ENCODE measurements around the gene CCDC183.

CCDC183 gene

DNA sequence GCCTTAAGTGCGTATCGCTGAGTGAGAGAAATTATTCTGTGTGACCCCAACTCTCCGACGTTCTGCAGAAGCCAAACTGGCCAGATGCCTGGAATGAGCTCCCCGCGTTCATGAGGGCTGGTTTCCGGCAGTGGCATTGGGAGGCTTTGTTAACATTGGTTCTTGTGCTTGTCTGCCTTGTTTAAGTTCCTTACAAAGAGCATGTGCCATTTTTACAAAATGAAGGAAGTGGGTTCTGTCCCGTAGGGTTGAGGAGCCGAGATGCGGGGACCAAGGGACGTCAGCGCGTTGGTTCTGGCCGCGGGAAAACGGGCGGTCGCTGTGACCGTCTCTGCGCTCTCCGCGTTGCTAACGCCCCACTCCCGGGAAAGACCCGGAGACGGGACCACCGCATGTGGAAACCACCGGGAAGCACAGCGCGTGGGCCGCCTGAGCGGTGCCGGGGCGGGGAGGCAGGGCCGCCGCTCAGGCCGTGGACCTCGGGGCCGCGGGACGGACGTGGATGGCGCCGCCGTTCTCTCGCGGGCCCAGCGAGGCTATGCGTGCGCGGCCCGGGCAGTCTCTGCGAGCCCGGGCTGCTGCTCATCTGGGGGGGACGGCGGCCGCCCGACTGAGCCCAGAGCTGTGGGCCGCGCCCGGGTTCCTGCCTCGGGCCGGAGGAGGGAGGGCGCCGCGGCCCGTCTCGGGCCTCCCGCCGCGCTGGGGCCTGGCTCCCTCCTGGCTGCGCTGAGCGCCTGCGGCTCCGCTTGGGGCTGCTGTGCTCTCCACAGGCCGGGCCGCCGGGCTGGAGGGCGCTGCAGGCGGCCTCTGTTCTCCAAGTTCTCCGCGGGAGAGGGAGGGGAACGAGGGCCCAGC is 25.1 kb downstream of the CCDC183 start:
- H3K9ac ChIP-seq (ENCODE audit: low read depth, low read length) = no peak overlapping the region; the same call in 1 of the 2 replicates
- H3K4me1 ChIP-seq (ENCODE audit: control insufficient read depth, insufficient read depth, low read length) = no peaks in the 10 kb centered on the region
- H3K27me3 ChIP-seq (ENCODE audit: control insufficient read depth, insufficient read depth, low read length) = no peaks in the 10 kb centered on the region
- H3K27ac ChIP-seq (ENCODE audit: low read depth, low read length) = no peak overlapping the region
- peak overlapping the region; percentile 64 for H3K4me3 ChIP-seq (ENCODE audit: low read depth, low read length)
- no peaks in the 10 kb centered on the region for H3K9me3 ChIP-seq (ENCODE audit: control insufficient read depth, insufficient read depth, low read length)
- peaks cover 28% of the 10 kb centered on the region for H3K36me3 ChIP-seq (ENCODE audit: control insufficient read depth, insufficient read depth, low read length)

DNA sequence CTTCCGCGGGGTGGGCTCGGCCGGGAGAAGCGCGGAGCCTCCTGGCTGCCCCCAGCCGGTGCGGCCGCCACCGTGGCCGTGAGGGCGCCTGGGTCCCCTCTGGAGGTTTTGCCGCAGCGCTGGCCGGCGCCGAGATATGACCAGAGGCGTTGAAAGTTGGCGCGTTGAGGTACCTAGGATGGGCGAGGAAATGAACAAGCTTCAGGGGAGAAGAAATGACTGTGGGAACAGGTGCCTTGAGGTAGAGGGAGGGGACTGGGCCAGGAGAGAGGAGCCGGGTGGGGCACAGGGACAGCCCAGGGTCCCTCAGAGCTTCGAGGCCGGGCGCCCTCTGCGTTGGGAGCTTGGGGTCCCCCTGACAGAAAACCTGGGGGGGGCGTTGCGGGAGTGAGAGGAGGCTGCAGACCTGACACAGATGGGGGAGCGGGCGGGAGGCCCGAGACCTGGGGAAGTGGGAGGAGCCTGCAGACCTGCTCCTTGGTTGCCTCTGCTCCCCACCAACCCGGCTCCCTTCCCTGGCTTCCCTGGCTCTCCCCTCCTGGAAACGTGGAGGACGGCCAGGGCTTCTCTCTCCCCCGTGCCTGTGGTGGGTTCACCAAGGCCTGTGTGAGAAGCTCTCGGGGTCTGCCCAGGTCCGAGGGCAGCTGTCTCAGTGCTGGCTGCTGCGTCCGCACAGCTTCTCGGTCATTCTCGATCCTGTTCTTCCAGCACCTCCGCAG is 25.8 kb downstream of the CCDC183 start:
- H3K4me3 ChIP-seq (ENCODE audit: low read depth, low read length) = peak overlapping the region; percentile 64; the same call in 1 of the 2 replicates

DNA sequence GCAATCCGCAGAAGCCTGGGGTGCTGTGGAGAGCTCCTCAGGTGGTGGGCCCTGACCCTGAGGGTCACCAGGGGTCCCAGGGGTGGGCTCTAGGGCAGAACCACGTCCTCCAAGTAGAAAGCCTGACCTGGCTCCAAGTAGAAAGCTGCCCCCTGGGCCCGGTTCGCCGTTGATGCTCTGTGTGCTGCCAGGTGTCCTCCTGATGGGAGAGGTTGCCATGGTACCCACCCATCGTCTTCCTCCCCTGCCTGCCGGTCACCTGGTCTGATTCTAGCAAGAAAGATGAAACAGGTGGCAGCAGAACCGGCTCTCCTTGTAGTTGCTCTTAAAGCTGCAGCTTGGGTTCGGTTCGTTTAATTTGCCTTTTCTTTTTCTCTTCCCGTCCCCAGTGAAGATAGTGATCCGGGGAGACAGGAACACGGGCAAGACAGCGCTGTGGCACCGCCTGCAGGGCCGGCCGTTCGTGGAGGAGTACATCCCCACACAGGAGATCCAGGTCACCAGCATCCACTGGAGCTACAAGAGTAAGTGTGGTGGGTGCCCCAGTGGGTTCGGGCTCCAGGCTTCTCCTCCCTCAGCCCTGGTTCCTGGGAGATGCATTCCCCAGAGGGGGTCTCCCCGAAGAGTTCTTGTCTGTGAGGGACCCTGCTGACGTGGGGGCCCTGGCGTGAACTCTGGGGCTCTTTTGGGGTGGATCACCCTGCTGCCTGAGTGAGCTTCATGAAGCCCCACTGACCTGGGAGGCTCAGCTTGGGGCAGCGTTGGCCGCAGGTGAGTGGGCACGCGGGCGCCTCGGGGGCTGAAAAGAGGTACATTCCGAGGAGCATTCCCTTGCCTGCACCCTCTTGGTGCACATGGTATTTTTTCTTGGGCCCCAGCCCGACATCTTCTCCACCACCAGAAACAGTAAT is 27.3 kb downstream of the CCDC183 start:
- Histone ChIP-seq H3K4me1 (ENCODE audit: control insufficient read depth, insufficient read depth, low read length) (no peaks in the 10 kb centered on the region), H3K9ac (ENCODE audit: low read depth, low read length) (no peak overlapping the region), H3K27ac (ENCODE audit: low read depth, low read length) (no peak overlapping the region), H3K9me3 (ENCODE audit: control insufficient read depth, insufficient read depth, low read length) (no peaks in the 10 kb centered on the region), H3K4me3 (ENCODE audit: low read depth, low read length) (no peak overlapping the region), H3K36me3 (ENCODE audit: control insufficient read depth, insufficient read depth, low read length) (peaks cover 47% of the 10 kb centered on the region), H3K27me3 (ENCODE audit: control insufficient read depth, insufficient read depth, low read length) (no peaks in the 10 kb centered on the region)

More for the DNA sequence above, 25.8 kb downstream of the CCDC183 start:
- H3K27ac ChIP-seq (ENCODE audit: low read depth, low read length) = no peak overlapping the region
- no peaks in the 10 kb centered on the region for H3K4me1 ChIP-seq (ENCODE audit: control insufficient read depth, insufficient read depth, low read length)
- no peaks in the 10 kb centered on the region for H3K27me3 ChIP-seq (ENCODE audit: control insufficient read depth, insufficient read depth, low read length)
- no peak overlapping the region for H3K9ac ChIP-seq (ENCODE audit: low read depth, low read length)
- no peaks in the 10 kb centered on the region for H3K9me3 ChIP-seq (ENCODE audit: control insufficient read depth, insufficient read depth, low read length)
- peaks cover 36% of the 10 kb centered on the region for H3K36me3 ChIP-seq (ENCODE audit: control insufficient read depth, insufficient read depth, low read length)

DNA sequence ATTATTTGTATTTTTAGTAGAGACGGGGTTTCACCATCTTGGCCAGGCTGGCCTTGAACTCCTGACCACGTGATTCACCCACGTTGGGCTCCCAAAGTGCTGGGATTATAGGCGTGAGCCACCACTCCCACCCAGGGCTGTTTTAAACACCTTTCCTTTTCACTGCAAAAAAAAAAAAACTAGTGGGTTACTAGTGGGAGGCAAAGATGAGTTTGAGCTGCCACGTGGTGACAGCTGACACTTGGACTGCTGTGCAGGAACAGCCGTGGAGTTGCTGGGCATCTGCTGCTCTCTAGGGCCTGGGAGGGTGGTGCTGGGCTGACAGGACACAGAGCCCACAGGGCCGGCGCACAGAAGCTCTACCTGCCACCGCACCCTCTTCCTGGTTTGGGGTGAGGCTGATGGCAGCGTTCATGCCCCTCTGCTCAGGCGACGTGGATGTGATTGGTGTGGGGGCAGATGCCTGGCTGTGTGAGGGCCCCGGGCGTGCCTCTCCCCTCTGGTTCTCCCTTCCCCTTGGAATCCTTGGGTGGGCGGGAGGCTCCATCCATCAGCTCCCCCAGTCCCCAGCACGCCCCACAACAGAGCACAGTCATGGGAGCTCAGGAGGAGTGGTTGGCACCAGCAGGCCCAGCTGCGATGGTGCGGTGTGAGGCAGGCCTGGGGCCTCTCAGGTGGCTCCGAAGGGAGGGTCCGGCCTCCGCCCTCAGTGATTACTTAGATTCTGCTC is 28.5 kb downstream of the CCDC183 start:
- no peaks in the 10 kb centered on the region for H3K9me3 ChIP-seq (ENCODE audit: control insufficient read depth, insufficient read depth, low read length)
- H3K27ac ChIP-seq (ENCODE audit: low read depth, low read length) = no peak overlapping the region
- H3K4me3 ChIP-seq (ENCODE audit: low read depth, low read length) = no peak overlapping the region
- H3K9ac ChIP-seq (ENCODE audit: low read depth, low read length) = no peak overlapping the region
- no peaks in the 10 kb centered on the region for H3K4me1 ChIP-seq (ENCODE audit: control insufficient read depth, insufficient read depth, low read length)
- no peaks in the 10 kb centered on the region for H3K27me3 ChIP-seq (ENCODE audit: control insufficient read depth, insufficient read depth, low read length)
- H3K36me3 ChIP-seq (ENCODE audit: control insufficient read depth, insufficient read depth, low read length) = peaks cover 60% of the 10 kb centered on the region

DNA sequence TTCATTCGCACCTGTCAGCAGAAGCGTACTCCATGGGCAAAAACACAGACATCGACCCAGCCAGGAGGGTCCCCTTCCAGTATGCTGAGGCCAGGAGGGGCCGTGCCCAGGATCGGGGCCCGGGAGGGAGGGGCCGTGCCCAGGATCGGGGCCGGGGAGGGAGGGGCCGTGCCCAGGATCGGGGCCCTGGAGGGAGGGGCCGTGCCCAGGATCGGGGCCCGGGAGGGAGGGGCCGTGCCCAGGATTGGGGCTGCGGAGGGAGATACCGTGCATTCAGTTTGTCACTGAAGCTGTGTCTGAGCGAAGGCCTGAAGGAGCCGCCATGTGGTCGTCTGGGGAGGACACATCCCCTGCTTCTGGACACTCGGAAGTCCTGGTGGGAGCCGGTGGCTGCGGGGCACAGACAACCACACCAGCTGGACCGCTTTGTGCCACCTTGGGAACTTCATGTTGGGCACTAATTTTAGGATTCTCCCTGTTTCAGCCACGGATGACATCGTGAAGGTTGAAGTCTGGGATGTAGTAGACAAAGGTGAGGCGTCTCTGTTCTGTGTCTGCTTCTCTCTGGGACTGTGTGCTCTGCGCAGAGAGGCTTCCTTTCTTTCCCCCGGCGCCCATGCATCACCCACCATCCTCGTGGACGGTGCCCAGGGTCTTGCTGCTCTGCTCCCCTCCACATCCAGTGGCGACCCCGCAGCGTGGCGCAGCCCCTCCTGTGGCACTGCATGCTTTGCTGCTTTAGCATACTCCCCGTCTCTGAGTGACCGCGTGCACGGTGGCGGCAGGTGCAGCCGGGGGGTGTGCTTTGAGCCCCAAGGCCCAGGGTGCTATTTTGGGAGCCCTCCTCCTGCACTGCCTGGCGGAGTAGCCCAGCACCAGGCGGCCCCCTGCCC is 29.4 kb downstream of the CCDC183 start:
- no peaks in the 10 kb centered on the region for H3K9me3 ChIP-seq (ENCODE audit: control insufficient read depth, insufficient read depth, low read length)
- H3K27ac ChIP-seq (ENCODE audit: low read depth, low read length) = no peak overlapping the region
- H3K4me1 ChIP-seq (ENCODE audit: control insufficient read depth, insufficient read depth, low read length) = no peaks in the 10 kb centered on the region
- no peak overlapping the region for H3K9ac ChIP-seq (ENCODE audit: low read depth, low read length)
- H3K4me3 ChIP-seq (ENCODE audit: low read depth, low read length) = no peak overlapping the region
- H3K27me3 ChIP-seq (ENCODE audit: control insufficient read depth, insufficient read depth, low read length) = no peaks in the 10 kb centered on the region
- peaks cover 69% of the 10 kb centered on the region for H3K36me3 ChIP-seq (ENCODE audit: control insufficient read depth, insufficient read depth, low read length)

DNA sequence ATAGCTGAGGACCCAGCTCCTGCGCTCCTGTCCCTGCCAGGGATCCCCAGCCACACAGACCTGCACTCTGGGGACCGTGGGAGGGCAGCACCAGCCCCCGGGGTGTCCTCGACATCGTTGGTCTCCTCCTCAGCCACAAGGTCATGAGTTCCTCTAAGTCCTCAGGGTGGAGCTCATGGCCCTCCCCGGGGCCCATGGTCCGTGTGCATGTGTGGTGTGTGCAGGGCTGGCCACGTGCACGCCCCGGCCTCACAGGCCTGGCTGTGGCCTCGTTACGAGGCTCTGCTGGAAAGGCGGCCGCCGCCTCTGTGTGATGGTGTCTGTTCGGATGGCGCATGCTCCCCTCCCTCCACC is 30.0 kb downstream of the CCDC183 start:
- Histone ChIP-seq H3K9me3 (ENCODE audit: control insufficient read depth, insufficient read depth, low read length) (no peaks in the 10 kb centered on the region), H3K4me1 (ENCODE audit: control insufficient read depth, insufficient read depth, low read length) (no peaks in the 10 kb centered on the region), H3K27me3 (ENCODE audit: control insufficient read depth, insufficient read depth, low read length) (no peaks in the 10 kb centered on the region), H3K36me3 (ENCODE audit: control insufficient read depth, insufficient read depth, low read length) (peaks cover 75% of the 10 kb centered on the region), H3K4me3 (ENCODE audit: low read depth, low read length) (no peak overlapping the region), H3K27ac (ENCODE audit: low read depth, low read length) (no peak overlapping the region), H3K9ac (ENCODE audit: low read depth, low read length) (no peak overlapping the region)

DNA sequence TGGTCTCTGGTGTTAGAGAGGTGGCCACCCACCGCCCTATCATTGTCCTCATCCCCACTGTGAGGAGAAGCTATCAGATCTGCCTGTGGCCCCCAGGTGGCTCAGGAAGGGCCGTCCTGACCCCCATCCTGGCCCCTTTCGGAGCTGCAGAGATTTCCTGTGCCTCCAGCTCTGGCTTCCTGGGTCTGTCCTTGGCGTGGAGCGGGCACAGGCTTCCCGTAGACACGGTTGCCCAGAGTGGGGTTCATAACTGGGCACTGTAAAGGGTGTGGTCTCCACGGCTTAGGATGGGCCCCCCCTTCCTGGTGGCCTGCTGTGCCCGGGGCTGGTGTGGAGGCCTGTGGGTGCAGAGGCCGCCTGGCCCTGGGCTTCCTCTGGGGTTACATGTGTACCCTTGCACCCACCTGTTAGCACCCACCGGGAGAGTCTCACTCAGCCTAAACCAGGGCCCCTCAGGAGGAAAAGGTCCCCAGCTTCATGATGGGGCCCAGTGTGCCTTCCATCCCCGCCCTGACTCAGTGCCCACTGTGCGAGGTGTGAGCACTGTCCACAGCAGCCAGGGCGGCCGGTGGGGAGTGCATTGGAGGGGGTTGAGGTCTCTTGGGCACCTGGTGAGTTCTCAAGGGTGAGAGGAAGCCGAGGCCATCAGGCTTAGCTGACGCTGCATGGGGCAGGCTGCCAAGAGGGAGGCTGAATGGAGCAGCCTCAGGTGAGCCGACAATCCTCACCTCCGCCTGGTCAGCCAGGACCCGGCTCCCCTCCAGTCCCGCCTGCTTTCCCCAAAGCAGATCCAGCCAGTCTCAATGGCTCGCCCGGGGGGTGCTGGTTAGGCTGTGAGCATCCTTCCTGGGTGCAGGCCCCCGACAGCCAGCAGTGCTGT is 30.8 kb downstream of the CCDC183 start:
- H3K27me3 ChIP-seq (ENCODE audit: control insufficient read depth, insufficient read depth, low read length) = no peaks in the 10 kb centered on the region
- H3K9me3 ChIP-seq (ENCODE audit: control insufficient read depth, insufficient read depth, low read length) = no peaks in the 10 kb centered on the region
- no peak overlapping the region for H3K4me3 ChIP-seq (ENCODE audit: low read depth, low read length)
- H3K36me3 ChIP-seq (ENCODE audit: control insufficient read depth, insufficient read depth, low read length) = peaks cover 83% of the 10 kb centered on the region
- H3K4me1 ChIP-seq (ENCODE audit: control insufficient read depth, insufficient read depth, low read length) = no peaks in the 10 kb centered on the region
- H3K9ac ChIP-seq (ENCODE audit: low read depth, low read length) = no peak overlapping the region
- H3K27ac ChIP-seq (ENCODE audit: low read depth, low read length) = no peak overlapping the region

DNA sequence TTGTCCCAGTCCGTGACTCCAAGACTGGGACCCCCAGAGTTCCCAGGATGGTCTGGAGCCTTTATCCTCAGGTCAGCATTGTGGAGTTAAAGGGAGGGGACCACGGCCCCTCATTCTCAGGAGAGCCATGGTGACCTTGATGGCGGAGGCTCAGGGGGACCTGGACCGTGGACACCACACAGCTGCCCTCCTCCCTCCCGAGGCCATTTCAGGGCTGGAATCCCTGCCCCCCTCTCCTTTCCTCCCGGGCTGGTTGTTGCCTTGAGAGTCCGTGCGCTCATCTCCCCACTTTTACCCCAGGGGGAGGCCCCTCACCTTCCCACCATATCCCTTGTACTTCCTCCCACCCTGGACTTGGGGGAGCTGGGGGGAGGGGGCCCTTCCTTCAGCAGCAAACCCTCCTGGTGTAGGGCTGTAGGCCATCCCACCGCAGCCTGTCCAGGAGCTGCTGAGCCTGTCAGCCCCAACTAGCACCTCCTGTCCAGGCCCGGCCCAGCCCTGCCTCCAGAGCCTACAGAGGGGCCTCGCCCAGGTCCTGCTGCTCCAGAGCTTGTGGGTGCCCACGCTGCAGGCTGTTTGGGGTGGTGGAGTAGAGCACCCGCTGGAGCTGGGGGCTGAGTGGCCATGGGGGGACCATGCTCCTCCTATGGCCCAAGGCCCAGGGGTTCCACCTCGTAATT is 31.8 kb downstream of the CCDC183 start:
- Histone ChIP-seq H3K4me3 (ENCODE audit: low read depth, low read length) (no peak overlapping the region), H3K27me3 (ENCODE audit: control insufficient read depth, insufficient read depth, low read length) (no peaks in the 10 kb centered on the region), H3K4me1 (ENCODE audit: control insufficient read depth, insufficient read depth, low read length) (no peaks in the 10 kb centered on the region), H3K27ac (ENCODE audit: low read depth, low read length) (no peak overlapping the region), H3K9me3 (ENCODE audit: control insufficient read depth, insufficient read depth, low read length) (no peaks in the 10 kb centered on the region), H3K9ac (ENCODE audit: low read depth, low read length) (no peak overlapping the region), H3K36me3 (ENCODE audit: control insufficient read depth, insufficient read depth, low read length) (peaks cover 91% of the 10 kb centered on the region)

All from HUES48 (cell line).